ENCODE results near the gene CIAO3.

- TF ChIP-seq POLR2A (IDR thresholded peaks at IDR 0.05; ENCODE audit: low read depth, low read length) (no peak), TAF1 (IDR thresholded peaks at IDR 0.05; ENCODE audit: borderline replicate concordance, low read depth, low read length) (no peak)
These were observed 27.6 kb upstream of the CIAO3 start for GRCh38 chr16:768428-768827.
